GM21786 (cell line): ENCODE measurements around the gene TMEM72.

Experiments
- ATAC-seq: cut with Tn5 transposase; IDR thresholded peaks from one replicate; pipeline ENCODE4 v1.9.1; 2021; ENCODE audit not compliant: unreplicated experiment

TMEM72 gene

DNA sequence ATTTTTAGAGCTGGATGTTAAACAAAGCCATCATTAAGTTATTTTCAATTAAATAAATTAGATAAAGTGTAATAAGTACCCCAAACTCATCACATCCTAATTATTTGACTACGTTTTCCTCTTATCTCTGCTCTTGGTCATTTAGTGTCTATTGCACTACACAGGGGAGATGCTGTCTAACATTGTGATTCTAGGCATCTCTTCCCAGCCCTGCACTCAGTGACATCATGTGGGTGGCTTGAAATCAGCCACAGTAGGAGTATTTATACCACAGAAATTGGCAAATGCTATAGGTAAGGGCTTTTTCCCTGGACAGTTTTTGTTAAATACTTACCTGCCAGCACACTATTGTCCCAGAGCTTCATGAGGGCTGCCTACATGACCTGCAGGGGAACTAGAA is 21.3 kb upstream of the TMEM72 start:
- no peak for ATAC-seq

DNA sequence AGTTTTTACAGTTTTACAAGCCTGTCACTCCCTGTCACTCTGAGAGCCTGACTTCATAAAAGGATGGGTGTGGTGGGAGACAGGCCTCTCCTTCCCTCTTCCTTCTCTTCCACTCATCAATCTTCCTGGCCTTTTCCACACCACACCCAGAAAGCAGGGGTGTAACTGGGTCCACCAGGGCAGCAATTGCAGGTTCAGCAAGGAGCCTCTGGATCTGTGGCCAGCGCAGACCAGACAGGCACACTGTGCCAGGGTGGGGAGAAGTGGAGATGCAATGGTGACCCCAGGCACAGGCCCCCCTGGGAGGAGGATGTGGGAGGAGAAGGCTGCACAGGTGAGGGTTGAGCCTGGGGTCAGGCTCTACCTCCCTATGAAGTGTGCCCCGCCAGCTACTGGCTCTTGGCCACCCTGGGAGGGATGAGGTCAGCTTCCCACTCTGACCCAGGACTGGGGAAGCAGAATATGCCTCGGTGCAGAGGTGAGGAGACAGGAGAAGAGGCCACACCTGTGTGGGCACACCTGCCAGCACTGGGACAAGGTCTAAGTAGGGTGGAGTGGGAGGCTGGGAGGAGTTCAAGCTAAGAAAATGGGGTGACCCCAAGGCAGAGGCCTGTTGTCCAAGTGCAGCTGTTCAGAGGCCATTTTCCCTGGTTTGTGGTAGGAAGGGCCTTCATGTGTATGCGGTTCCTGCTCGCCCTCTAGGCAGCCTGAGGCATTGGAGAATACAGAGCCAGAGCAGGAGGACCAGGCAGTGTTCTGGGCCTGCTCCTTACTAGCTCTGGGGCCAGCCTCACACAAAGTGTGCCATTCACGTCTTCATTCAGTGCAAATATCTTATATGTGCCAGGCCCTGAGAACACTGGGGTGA is 20.2 kb upstream of the TMEM72 start:
- ATAC-seq = no peak

DNA sequence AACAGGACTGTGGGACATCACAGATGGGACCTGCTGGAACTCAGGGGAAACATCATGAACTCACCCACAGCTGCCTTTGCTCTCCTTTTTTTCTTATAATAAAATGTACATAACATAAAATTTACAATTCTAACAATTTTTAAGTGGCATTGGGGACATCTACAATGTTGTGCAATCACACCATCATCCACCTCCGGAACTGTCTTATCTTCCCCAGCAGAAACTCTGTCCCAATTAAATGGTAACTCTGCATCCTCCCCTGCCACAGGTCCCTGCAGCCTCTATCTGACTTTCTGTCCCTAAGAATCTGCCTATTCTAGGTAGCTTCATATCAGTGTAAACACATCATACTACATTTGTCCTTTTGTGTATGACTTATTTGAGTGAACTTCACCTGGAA is 19.4 kb upstream of the TMEM72 start:
- ATAC-seq = no peak

- no peak for ATAC-seq
Measured at GRCh38 chr10:44893604-44894468, 17.3 kb upstream of the TMEM72 start.

DNA sequence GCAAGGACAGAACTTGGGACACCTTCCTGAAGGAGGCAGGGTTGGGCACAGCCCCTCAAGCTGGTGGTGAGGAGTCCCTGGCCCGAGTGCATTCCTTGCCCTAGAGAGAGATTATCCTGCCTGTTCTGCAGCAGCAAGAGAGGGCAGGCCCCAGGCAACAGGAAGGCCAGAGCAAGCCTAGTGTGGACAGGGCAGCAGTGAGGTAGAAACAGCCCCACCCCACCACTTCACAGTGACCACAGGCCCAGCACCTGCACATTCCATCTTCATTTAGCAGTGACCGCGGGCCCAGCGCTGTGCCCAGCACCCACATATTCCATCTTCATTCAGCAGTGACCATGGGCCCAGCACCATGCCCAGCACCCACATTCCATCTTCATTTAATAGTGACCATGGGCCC is 16.4 kb upstream of the TMEM72 start:
- no peak for ATAC-seq

DNA sequence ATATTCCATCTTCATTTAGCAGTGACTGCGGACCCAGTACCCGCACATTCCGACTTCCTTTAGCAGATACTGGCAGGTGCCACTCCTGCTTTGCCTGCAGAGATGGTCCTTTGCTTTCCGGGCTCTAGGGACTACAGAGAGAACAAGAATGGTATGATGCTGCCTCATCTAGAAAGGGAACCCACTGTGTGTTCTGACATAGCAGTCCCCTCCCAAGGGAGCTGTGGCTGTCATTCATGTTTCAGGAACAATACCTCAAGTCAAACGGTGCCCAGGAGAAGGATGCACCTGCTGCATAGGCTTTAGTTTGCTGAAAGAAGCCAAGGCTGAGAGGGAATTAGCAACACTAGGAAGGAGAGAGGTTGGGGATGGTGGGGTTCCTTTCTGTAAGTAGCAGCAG is 15.9 kb upstream of the TMEM72 start:
- peak; percentile 70 for ATAC-seq

- ATAC-seq = no peak
Measured at GRCh38 chr10:44897049-44897448, 14.1 kb upstream of the TMEM72 start.

DNA sequence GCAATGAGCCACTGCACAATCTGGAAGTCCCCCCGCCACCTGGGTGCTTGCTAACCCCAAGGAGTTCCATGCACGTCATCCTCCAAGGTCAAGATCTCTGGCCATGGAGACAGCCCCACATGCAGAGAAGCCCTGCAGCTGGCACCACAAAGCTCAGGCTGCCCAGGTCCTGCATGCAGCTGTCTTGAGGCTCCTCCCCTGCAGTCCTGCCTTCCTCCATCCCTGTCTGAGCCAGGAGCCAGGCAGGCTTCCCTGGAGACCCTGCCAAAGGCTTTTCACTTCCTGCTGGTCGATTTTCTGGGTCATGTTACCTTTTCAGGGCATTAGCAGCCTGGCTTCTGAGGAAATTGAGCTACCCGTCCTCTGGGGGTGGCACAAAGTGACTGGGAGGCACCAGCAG is 12.5 kb upstream of the TMEM72 start:
- no peak for ATAC-seq

- ATAC-seq = no peak
Measured at GRCh38 chr10:44899450-44900080, 11.6 kb upstream of the TMEM72 start.

- no peak for ATAC-seq
Measured at GRCh38 chr10:44902941-44903545, 8.1 kb upstream of the TMEM72 start.

- ATAC-seq = no peak
Measured at GRCh38 chr10:44906486-44906885, 4.7 kb upstream of the TMEM72 start.

DNA sequence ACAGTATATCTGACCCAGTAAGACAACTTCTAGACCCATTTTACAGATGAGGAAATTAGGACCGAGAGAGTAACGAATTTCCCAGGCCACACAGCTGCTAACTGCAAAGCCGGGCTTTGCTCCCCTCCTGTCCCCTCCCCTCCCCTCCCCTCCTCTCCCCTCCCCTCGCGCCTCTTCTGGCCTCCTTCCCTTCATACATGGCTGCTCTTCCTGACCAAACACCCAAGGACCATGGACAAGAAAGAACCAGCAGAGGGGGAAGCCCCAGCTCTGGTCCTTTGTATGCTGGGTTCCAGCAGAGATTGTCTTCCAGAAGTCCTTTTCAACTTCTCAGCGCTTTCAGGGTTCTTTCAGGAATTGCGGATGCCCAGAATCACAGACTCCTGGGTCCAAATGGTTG is 3.6 kb upstream of the TMEM72 start:
- no peak for ATAC-seq

GRCh38 chr10:44908066-44908749 is 2.9 kb upstream of the TMEM72 start:
- no peak for ATAC-seq

DNA sequence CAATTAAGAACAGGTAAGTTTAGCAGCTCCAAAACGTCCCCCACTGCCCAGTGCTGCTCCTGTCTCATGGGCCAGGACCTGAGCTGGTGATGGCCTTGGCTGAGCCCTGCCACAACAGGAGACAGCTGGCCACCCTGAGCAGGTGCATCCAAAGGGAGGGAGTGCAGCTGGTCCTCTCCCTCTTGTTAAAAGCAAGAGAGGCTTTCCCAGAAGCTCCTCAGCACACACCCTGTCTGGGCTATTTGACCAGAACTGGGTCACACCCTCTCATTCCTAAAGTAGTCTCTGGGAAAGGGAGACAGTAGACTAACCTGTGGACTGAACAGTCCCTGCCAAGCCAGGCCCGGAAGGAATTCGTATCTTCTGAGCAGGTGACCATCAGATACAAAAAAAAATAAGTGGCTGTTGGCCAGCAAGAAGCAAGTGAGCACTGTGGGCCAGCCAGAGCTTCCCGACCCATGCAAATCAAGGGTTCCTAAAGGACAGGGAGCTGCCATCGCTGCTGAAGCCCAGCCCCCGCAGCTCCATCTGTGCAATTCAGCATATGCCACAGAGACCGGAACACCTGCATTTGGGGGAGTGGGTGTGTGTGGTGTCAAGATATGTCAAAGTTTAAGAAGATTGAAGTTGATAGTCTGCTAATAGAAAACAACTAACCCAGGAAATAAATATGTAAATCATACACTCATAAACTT is 2.1 kb upstream of the TMEM72 start:
- no peak for ATAC-seq

DNA sequence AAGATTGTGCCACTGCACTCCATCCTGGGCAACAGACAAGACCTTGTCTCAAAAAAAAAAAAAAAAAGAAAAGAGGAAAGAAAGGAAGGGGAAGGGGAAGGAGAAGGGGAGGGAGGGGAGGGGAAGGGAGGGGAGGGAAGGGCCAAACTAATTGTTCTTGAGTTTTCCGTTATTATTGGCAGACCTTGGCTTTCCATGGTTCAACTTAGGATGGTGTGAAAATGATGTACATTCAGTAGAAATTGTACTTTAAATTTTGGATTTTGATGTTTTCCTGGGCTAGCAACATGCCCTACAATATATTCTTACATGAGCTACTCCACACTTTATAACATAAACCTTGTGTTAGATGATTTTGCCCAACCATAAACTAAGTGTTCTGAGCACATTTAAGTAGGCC is 1.2 kb upstream of the TMEM72 start:
- no peak for ATAC-seq

DNA sequence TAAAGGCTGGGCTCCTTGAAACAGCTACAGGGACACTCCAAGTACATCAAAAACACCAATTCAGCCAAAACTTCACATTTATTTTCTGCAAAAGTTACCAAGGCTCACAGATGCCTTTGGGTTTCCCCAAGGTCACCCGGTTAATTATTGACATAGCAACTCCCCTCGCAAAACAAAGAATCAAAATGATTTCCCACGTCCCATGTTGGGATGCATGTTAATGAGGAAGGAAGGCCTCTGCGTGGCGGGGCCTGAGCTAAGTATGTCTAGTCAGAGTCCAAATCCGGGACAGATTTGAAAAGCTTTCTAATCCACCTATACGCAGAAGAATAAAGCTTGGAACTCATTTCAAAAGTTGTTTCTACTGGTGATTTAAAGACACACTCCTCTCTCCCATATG is 535 bp upstream of the TMEM72 start:
- no peak for ATAC-seq

DNA sequence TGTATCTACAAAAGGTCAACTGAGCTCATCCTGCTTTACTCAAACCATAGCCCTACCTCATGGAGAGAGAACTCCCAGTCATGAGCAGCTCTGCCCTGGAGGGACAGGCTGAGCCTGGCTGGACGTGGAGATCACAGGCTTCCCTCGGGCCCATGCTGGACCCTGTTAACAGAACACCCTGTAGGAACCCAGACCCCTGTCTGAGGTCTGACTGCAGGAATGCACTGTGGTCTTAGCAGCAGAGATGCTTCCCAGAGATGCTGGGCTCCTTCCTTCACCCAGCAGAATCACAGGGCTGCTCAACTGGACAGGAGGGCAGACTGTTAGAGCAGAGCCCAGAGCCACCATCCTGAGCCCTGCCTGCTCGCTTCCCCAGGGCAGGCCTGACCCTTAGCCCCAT is 814 bp downstream of the TMEM72 start:
- no peak for ATAC-seq

DNA sequence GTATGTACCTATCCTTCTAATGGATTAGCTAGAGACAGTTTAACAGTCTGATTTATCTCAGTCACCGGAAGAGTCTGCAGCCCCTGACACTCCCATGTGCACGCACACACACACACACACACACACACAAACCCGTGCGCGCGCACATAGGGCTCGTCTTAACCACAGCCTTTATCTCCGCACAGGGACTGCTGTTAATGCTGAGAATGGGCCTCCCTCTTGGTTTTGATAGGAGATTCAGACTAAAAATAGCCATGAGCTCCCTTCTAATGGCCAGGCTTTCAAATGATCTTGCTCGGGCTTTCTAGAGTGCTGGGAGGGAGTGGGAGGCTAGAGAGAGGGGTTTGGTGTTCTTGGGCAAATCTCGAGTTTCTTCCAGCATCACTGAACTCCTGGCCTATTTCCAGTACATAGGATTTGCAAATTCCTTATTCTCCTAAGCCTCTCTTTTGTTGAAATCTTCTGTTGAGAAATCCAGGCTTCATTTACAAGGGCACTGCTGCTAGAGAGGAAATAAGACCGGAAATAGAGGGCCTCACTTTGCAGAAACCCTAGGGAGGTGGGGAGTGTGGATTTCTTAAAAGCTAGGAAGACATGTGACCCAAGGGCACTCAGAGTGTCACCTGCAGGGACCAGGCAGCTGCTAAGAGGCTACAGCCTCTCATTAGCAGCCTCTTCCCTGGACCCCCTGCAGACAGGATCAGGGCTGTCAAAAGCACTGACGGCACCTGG is 2.4 kb downstream of the TMEM72 start:
- ATAC-seq = no peak

- ATAC-seq = no peak
Measured at GRCh38 chr10:44914891-44915290, 3.8 kb downstream of the TMEM72 start.
